Lower leg skin (tissue), 3 donors: ENCODE results near the gene DYNC2H1.

Source experiments
- CTCF ChIP-seq, 3 donors: fragments of 450-650 bp; IDR thresholded peaks; one replicate each; pipeline ENCODE4 v1.5.1; 2016; ENCODE audit warnings: antibody characterized with exemption in 3 of 3, mild to moderate bottlenecking in 3 of 3, moderate library complexity in 2 of 3
- POLR2A ChIP-seq, 2 donors: fragments of 450-650 bp; IDR thresholded peaks; one replicate each; pipeline ENCODE4 v1.6.1; 2016 to 2017; ENCODE audit warnings: antibody characterized with exemption in 2 of 2, mild to moderate bottlenecking in 1 of 2, moderate library complexity in 1 of 2

GRCh38 chr11:103441021-103441420 is 331.8 kb downstream of the DYNC2H1 start:
- no peak for TF ChIP-seq CTCF (IDR thresholded peaks at IDR 0.05)
- no peak for TF ChIP-seq POLR2A (IDR thresholded peaks at IDR 0.05)
